ENCODE data around the gene KRTAP2-3. TPM values are rescaled to one million over a fixed set of nuclear protein-coding genes. Genes with fewer than 3 reads are reported as not detected.

KRTAP2-3 gene
- total RNA-seq, 1 donor from 2014 or later = 7.1 TPM

- Mint-ChIP-seq H3K4me3 (ENCODE audit: unreplicated experiment) (no peak overlapping the region), H3K4me1 (ENCODE audit: low read depth, unreplicated experiment) (peaks cover 15% of the 10 kb centered on the region), H3K27me3 (ENCODE audit: low read depth, unreplicated experiment) (no peaks in the 10 kb centered on the region), H3K36me3 (ENCODE audit: low read depth, unreplicated experiment) (no peaks in the 10 kb centered on the region), H3K27ac (ENCODE audit: unreplicated experiment) (no peak overlapping the region), H3K9me3 (ENCODE audit: unreplicated experiment) (peaks cover 2% of the 10 kb centered on the region)
- H3K36me3 ChIP-seq (ENCODE audit: insufficient read depth, low read length) = no peaks in the 10 kb centered on the region
- no peak overlapping the region for H3K27ac ChIP-seq (ENCODE audit: low read depth, low read length)
- no peaks in the 10 kb centered on the region for H4K20me1 ChIP-seq (ENCODE audit: insufficient read depth, low read length)
- no peak for FAIRE-seq
- no peak overlapping the region for H3K4me2 ChIP-seq (ENCODE audit: low read length)
- H3K9me3 ChIP-seq (ENCODE audit: insufficient read depth, low read depth, low read length) = no peaks in the 10 kb centered on the region
- TF ChIP-seq EZH2 (IDR thresholded peaks at IDR 0.05; ENCODE audit: insufficient read depth, low read length) (no peak), CTCF (IDR thresholded peaks at IDR 0.05; ENCODE audit: insufficient read depth, low read depth, low read length) (no peak)
- H3K79me2 ChIP-seq (ENCODE audit: insufficient read depth, low read length) = no peaks in the 10 kb centered on the region
- no peak overlapping the region for H3K9ac ChIP-seq (ENCODE audit: low read length)
- H3K4me3 ChIP-seq (ENCODE audit: insufficient read depth, low read depth, low read length) = no peak overlapping the region
- no peak overlapping the region for H2AFZ ChIP-seq (ENCODE audit: low read depth, low read length)
- peaks cover 10% of the 10 kb centered on the region for H3K4me1 ChIP-seq (ENCODE audit: insufficient read depth, low read length)
- DNase-seq (ENCODE audit: low read depth) = no peak
- no peaks in the 10 kb centered on the region for H3K27me3 ChIP-seq (ENCODE audit: insufficient read depth, low read length)
Observed at GRCh38 chr17:41054025-41054424, 5.9 kb downstream of the KRTAP2-3 start.

GRCh38 chr17:41052566-41052965 lies 7.3 kb downstream of the KRTAP2-3 start:
- peak; percentile 75 for DNase-seq (ENCODE audit: low read depth)
- H3K9me3 Mint-ChIP-seq (ENCODE audit: unreplicated experiment) = no peaks in the 10 kb centered on the region
- H3K4me3 ChIP-seq (ENCODE audit: insufficient read depth, low read depth, low read length) = no peak overlapping the region
- no peaks in the 10 kb centered on the region for H4K20me1 ChIP-seq (ENCODE audit: insufficient read depth, low read length)
- no peaks in the 10 kb centered on the region for H3K27me3 Mint-ChIP-seq (ENCODE audit: low read depth, unreplicated experiment)
- H3K27ac Mint-ChIP-seq (ENCODE audit: unreplicated experiment) = no peak overlapping the region
- H3K4me3 Mint-ChIP-seq (ENCODE audit: unreplicated experiment) = no peak overlapping the region
- no peak overlapping the region for H3K27ac ChIP-seq (ENCODE audit: low read depth, low read length)
- no peak overlapping the region for H2AFZ ChIP-seq (ENCODE audit: low read depth, low read length)
- H3K27me3 ChIP-seq (ENCODE audit: insufficient read depth, low read length) = no peaks in the 10 kb centered on the region
- no peak overlapping the region for H3K4me2 ChIP-seq (ENCODE audit: low read length)
- H3K36me3 Mint-ChIP-seq (ENCODE audit: low read depth, unreplicated experiment) = no peaks in the 10 kb centered on the region
- peaks cover 16% of the 10 kb centered on the region for H3K4me1 Mint-ChIP-seq (ENCODE audit: low read depth, unreplicated experiment)
- no peak overlapping the region for H3K9ac ChIP-seq (ENCODE audit: low read length)
- no peak for TF ChIP-seq EZH2 (IDR thresholded peaks at IDR 0.05; ENCODE audit: insufficient read depth, low read length)
- FAIRE-seq = peak; percentile 32
- H3K4me1 ChIP-seq (ENCODE audit: insufficient read depth, low read length) = peaks cover 14% of the 10 kb centered on the region
- H3K9me3 ChIP-seq (ENCODE audit: insufficient read depth, low read depth, low read length) = no peaks in the 10 kb centered on the region
- no peaks in the 10 kb centered on the region for H3K36me3 ChIP-seq (ENCODE audit: insufficient read depth, low read length)
- no peaks in the 10 kb centered on the region for H3K79me2 ChIP-seq (ENCODE audit: insufficient read depth, low read length)

- peak; percentile 84 for DNase-seq (ENCODE audit: low read depth)
- no peaks in the 10 kb centered on the region for H3K79me2 ChIP-seq (ENCODE audit: insufficient read depth, low read length)
- H3K4me1 ChIP-seq (ENCODE audit: insufficient read depth, low read length) = peaks cover 14% of the 10 kb centered on the region
- no peak for FAIRE-seq
- H4K20me1 ChIP-seq (ENCODE audit: insufficient read depth, low read length) = no peaks in the 10 kb centered on the region
- peak overlapping the region; percentile 13 for H3K4me3 ChIP-seq (ENCODE audit: insufficient read depth, low read depth, low read length)
- no peak for TF ChIP-seq CTCF (IDR thresholded peaks at IDR 0.05; ENCODE audit: insufficient read depth, low read depth, low read length)
- no peak for TF ChIP-seq EZH2 (IDR thresholded peaks at IDR 0.05; ENCODE audit: insufficient read depth, low read length)
- Mint-ChIP-seq H3K27me3 (ENCODE audit: low read depth, unreplicated experiment) (no peaks in the 10 kb centered on the region), H3K36me3 (ENCODE audit: low read depth, unreplicated experiment) (no peaks in the 10 kb centered on the region), H3K9me3 (ENCODE audit: unreplicated experiment) (no peaks in the 10 kb centered on the region), H3K27ac (ENCODE audit: unreplicated experiment) (peak overlapping the region; percentile 72), H3K4me3 (ENCODE audit: unreplicated experiment) (no peak overlapping the region), H3K4me1 (ENCODE audit: low read depth, unreplicated experiment) (peaks cover 14% of the 10 kb centered on the region)
- H3K9me3 ChIP-seq (ENCODE audit: insufficient read depth, low read depth, low read length) = no peaks in the 10 kb centered on the region
- H3K9ac ChIP-seq (ENCODE audit: low read length) = peak overlapping the region; percentile 66
- peak overlapping the region; percentile 63 for H3K4me2 ChIP-seq (ENCODE audit: low read length)
- no peaks in the 10 kb centered on the region for H3K27me3 ChIP-seq (ENCODE audit: insufficient read depth, low read length)
- H2AFZ ChIP-seq (ENCODE audit: low read depth, low read length) = no peak overlapping the region
- H3K36me3 ChIP-seq (ENCODE audit: insufficient read depth, low read length) = no peaks in the 10 kb centered on the region
- H3K27ac ChIP-seq (ENCODE audit: low read depth, low read length) = peak overlapping the region; percentile 87
Observed at GRCh38 chr17:41049110-41049509, 10.8 kb downstream of the KRTAP2-3 start.
